GM21717 (cell line): Measurements from ENCODE around the gene MYZAP.

Experiments
- ATAC-seq: cut with Tn5 transposase; IDR thresholded peaks from one replicate; pipeline ENCODE4 v1.9.1; 2021; ENCODE audit warnings: mild to moderate bottlenecking, moderate library complexity; ENCODE audit not compliant: unreplicated experiment

Gene MYZAP

GRCh38 chr15:57619746-57620145 lies 28.0 kb downstream of the MYZAP start:
- no peak for ATAC-seq

- ATAC-seq, result no peak
Measured at GRCh38 chr15:57624730-57625129, 33.0 kb downstream of the MYZAP start.

DNA sequence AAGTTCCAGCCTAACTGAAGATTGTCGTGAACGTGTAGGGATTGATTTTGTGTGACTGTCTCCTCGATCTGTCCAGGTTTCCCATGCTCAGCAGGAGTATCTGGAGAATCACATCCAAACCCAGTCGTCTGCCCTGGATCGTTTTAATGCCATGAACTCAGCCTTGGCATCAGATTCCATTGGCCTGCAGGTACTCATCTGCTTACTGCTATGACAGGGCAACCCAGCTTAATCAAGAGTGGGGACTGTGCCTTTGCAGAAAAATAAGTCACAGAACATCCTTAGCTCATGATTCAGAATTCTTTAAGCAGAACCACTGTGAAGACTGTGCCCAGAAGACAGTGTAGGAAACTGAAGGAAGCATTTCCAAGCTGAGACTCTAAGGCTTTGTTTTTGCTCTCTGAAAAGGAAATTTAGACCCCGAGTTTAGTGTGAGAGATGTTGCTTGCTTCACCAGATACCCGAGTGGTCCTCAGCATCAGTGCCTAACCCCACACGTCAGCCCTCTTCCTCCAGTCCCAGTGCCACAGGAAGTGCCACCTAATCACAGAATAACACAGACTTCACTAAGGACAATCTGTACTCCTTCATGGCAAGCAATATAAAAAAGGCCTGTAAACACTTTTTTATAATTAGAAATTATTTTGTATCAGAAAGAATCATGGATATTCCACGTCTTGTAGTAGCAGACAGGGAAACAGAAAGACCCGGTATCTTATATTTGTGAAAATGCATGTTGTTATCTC lies 34.2 kb downstream of the MYZAP start:
- ATAC-seq, result no peak

DNA sequence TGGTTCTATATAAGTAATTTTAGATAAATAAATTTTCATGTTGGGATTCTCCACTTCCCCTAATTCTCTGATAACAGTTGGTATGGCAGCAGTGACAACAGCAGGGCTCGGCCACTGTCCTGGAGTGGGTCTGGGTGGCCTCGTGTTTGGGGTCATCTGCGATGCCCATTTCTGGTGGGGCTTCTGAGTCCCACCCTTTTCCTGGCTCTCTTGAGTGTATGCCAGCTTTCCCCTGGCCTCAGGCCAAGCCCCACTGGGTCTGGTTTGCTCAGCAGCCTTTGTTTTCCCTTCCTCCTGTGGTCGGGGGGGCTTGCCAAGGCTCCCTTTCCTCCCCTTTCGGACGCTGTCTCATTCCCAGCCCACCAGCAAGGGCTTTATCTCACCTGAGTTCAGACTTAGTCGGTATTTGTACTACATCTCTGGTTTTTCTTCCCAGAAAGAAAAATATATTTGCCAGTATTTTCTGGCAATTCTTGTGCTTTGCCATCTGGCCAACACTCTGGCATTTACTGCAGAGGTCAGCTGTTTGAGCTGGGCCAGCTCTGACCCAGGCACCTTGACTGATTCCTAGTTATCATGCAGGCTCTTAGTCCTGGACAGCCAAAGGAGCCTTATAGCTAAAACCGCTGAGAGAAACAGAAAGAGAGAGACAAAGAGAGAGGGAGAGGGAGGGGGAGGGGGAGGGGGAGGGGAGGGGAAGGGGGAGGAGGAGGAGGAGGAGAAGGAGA lies 35.2 kb downstream of the MYZAP start:
- ATAC-seq, result no peak

DNA sequence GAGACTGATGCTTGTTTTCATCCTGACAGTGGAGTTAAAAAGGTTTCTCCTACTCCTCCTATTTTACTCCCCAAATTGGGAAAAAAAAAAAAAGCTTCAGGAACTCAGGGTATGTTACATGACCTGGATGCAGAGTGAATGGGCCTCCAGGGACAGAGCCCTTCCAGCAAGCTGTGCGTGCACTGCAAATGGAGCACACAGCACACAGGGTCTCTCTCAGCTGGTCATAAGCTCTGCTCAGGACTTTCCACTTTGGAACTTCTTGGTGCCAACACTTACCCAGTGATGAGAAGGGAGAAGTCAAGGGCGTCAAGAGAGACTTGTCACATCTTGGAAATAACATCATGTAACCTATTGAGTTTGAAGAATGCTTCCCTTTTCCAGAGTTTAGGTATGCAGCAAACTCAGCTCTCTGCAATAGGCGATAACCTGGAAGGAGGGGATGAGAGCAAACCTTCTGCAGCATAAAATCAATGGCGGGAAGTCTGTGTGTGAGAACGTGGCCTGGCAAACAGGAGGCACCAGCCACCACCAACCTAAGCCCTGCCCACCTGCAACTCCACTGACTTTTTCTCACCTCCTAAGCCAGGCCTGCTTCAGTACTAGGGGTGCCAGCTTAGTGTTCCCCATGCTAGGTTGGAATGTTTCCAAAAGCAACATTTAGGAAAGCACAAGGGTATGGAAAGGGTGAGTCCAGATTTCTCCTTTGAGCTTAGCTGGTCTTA lies 39.8 kb downstream of the MYZAP start:
- no peak for ATAC-seq

GRCh38 chr15:57634290-57634689 lies 42.6 kb downstream of the MYZAP start:
- ATAC-seq, result no peak

DNA sequence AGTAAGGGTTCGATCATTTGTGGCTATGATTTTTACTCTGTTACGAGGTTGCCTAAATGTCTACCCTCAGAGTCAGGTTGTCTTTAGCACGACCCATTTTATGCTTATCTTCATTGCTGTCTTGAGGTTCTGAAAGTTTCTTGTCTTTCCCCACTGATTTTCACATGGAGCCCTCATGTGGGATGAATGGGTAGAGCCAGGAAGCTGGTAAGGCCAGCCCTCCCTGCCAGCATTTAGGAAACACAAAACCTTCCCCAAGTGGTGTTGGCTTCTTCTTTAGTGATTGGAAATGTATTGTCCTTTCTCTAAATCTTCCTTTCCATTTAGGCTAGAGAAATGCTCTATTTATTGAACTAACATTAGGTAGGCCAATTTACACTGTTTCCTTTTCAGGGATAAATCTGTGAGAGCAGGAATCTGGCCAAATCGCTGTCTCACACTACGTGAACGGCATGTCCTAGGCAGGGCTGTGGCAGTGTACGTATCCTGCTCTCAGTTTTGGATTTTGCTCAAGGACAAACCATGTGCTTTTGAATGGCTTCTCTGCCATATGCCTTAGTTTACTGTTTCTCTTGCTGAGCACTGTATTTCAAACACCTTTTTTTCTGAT lies 43.7 kb downstream of the MYZAP start:
- no peak for ATAC-seq

- ATAC-seq, result no peak
Measured at GRCh38 chr15:57637846-57638245, 46.1 kb downstream of the MYZAP start.

DNA sequence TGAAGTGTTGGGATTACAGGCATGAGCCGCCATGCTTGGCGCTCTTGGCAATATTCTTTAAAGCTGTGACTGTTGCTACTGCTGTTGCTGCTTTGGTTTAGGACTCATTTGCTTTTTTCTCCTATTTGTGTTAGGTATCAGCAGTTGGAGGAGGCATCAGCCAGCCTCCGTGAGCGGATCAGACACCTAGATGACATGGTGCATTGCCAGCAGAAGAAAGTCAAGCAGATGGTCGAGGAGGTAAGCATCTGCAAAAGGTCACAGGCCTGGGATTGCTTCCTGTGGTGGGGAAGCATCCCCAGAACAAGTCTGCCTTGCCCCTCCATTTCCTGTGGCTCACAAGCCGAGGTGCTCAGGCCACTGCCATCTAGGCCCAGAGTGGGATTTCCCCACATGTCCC lies 47.6 kb downstream of the MYZAP start:
- no peak for ATAC-seq

DNA sequence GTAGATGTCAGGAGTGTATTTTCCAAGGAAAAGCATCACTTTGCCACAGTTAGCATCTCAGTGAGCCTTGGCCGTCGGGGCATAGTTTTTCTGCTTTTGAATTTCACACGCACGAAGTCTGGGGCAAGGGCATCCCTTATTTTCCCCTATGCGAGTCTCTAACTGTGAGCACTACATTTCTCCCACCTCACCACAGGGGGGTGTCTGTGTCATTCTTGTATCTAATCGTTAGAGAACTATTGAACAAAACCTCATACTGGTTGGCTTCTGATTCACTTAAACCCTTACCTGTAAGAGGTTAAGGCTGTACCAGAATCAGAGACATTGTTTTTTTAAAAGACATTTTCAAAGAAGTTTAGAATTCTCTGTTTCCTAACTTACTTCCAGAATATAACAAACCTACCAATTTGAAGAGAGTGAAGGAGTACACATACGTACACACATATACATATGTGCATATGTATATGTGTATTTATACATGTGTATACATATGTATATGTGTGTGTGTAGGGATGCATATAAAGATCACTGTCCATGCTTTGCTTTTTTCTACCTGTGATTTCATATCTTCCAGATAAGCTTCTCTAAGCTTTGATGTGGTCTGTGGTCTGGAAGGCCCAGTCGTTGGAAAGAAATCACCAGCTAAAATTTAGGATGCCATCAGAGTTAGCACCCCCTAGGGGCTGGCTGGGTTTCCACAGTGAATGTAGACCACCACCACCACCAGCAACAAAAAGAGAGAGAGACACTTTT lies 49.4 kb downstream of the MYZAP start:
- ATAC-seq, result no peak

DNA sequence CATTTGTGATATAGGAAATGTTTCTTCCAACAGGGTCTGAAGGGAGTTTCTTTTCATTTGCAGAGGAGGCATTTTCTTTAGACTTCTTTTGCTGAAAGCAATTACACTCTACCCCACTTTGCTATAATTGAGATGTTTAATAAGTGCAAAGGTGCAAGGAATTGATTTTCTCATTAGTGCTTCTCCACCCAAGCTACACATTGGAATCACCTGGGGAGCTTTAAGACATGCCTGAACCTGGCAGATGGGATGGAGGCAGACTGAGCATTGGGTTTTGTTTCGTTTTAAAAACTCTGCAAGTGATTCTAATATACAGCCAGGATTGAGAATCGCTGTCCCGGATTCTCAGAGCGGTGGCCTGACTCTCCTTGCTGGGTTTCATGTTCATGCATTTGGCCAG lies 52.1 kb downstream of the MYZAP start:
- ATAC-seq, result no peak

DNA sequence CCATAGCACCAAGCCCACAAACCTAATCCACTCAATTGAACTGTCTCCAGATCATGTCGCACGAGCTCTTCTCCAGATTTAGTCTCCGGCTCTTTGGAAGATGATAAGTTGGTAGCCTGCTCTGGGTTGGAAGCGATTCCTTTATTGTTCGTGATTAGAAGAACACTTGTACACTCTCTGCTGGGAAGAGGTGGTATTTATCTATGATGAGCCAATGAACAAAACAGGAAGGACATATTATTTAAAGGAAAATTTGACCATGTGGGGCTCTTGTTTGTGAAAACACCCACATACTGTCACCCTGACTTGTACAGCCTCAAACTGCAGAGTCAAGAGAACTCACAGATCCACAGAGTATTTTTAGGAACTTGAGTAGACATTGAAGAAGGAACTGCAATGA lies 54.4 kb downstream of the MYZAP start:
- ATAC-seq, result no peak

- ATAC-seq, result no peak
Measured at GRCh38 chr15:57647071-57647790, 55.5 kb downstream of the MYZAP start.

DNA sequence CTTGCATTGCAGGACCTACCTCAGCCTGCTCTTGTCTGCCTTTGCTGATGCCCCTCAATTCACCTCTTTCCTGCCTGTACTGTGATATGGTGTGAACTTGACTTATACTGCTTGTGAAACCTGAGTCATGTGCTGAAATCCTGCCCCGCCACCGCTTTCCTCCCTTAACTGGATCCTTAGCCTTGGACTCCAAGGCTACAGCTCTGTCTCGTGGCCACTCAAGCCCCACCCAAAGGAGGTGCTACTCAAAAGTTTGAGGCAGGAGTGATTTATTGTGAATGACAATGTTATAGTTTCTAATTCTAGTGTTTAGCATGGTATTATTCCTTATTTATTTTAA lies 56.1 kb downstream of the MYZAP start:
- no peak for ATAC-seq

- ATAC-seq, result no peak
Measured at GRCh38 chr15:57649138-57649537, 57.4 kb downstream of the MYZAP start.

DNA sequence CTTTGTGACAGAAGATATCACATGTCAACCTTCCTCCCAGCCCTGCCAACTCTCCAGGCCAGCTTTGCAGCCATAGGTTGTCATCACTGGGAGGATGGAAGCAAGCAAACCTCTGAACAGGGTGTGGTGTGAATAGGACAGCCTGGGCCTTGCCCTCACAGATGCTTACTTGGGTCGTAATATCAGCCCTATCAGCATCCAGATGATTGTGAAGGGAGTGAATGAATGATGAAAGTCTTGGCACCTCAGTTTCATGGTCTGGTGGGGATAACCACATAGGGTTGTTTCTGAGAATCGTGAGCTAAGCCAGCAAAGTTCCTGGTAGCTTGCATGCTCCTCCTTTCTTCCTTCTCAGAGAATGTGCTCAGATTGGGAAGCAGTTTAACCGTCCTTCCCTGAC lies 59.7 kb downstream of the MYZAP start:
- no peak for ATAC-seq

GRCh38 chr15:57652481-57652880 lies 60.8 kb downstream of the MYZAP start:
- no peak for ATAC-seq

GRCh38 chr15:57654153-57654852 lies 62.6 kb downstream of the MYZAP start:
- no peak for ATAC-seq

DNA sequence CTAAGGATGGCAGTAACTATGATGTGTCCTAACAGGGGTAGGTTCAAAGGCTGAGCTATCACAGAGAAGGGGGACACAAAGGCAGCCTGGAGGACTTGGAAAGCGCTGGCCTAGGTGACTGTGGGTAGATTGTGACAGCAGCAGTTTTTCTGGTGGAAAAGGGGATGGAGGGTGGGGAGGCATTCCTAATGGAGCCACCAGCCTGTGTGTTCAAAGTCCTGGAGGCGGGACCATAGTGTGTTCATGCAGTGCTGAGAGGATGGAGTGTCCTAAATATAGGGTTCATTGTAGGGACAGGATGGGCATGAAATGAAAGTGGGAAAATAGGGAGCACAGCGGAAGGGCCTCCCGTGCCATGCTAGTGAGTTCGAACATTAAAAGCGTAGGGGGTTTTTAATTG lies 63.3 kb downstream of the MYZAP start:
- no peak for ATAC-seq

- no peak for ATAC-seq
Measured at GRCh38 chr15:57655809-57656208, 64.1 kb downstream of the MYZAP start.
